ENCODE measurements around the gene MBNL1. TPM values are rescaled to one million over a fixed set of nuclear protein-coding genes. Genes with fewer than 3 reads are reported as not detected.

The MBNL1 gene
- total and polyA plus RNA-seq, 2 donors (not counting 3 experiments of a cell fraction or from before 2014, with no cell fraction given) = 179 to 362 TPM

DNA sequence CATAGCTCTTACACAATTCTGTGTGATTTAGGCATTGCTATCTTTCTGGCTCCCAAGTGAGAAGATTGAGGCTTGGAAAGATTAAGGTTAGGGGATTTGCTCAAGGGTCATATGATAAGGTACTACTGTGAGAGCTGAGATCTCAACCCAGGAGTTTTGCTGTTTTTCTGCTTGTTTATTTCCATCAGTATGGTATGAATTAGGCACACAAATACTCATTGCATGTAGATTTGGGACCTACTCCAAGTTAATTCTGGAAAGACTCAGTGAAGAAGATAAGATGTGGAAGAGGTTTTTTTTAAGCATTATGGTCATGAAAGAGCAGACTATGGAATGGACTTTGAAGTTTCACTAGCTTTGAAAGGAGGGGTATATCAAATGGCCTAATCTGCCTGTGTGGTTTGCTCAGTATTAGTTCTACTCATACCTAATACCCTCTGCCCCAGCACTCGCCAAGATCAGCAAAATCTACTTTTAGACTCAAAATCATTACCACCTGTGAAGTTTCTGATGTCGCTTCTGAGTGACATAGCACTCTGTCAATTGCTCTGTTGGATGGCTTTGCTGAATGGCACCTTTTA is 12.5 kb downstream of the MBNL1 start:
- Histone ChIP-seq H4K20me1 (replicated peaks; ENCODE audit: control insufficient read depth, extremely low read depth, insufficient read depth, low read length) (peaks cover 49% of the 10 kb centered on the region), H3K9ac (replicated peaks; ENCODE audit: extremely low read depth, insufficient read depth, low read length) (no peak overlapping the region), H3K9me1 (replicated peaks; ENCODE audit: control insufficient read depth, extremely low read depth, insufficient read depth, low read length) (no peaks in the 10 kb centered on the region), H3K79me2 (ENCODE audit: control insufficient read depth, insufficient read depth, low read length) (peaks cover 99% of the 10 kb centered on the region), H3K9me3 (replicated peaks; ENCODE audit: control insufficient read depth, insufficient read depth, low read length) (no peaks in the 10 kb centered on the region), H3K27me3 (ENCODE audit: control insufficient read depth in 2 of 2, insufficient read depth in 2 of 2, low read length in 2 of 2) (no peaks in the 10 kb centered on the region), H3K4me2 (ENCODE audit: insufficient read depth, low read length) (no peak overlapping the region), H3K4me3 (replicated peaks in 1 of 3; ENCODE audit: insufficient read depth in 1 of 3, low read depth in 1 of 3, low read length in 3 of 3) (no peak overlapping the region), H3K27ac (ENCODE audit: insufficient read depth, low read depth, low read length) (no peak overlapping the region), H2AFZ (ENCODE audit: low read depth, low read length) (no peak overlapping the region), H3K4me1 (ENCODE audit: control insufficient read depth, extremely low read depth, insufficient read depth, low read length) (peaks cover 60% of the 10 kb centered on the region), H3K36me3 (ENCODE audit: control insufficient read depth in 2 of 2, extremely low read depth in 1 of 2, insufficient read depth in 2 of 2, low read length in 2 of 2) (peaks cover 0 to 3% of the 10 kb centered on the region in 2 experiments)
- dilution Hi-C loops (cut with MboI; ENCODE audit: extremely low pct_ligation_motif_present, low sequenced_read_pairs) = no loop called here
- TF ChIP-seq POLR2AphosphoS5 (IDR thresholded peaks at IDR 0.05; ENCODE audit: insufficient read depth, low read depth, low read length) = peak; percentile 17
- TF ChIP-seq, protein P1, sequence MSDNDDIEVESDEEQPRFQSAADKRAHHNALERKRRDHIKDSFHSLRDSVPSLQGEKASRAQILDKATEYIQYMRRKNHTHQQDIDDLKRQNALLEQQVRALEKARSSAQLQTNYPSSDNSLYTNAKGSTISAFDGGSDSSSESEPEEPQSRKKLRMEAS (IDR thresholded peaks at IDR 0.05; ENCODE audit: insufficient read depth, insufficient read length) = no peak
- intact Hi-C loops (cut with micrococcal nuclease) = no loop called here
- FAIRE-seq (no peak), DNase-seq (ENCODE audit: low read depth, low spot score) (no peak)
- ChIA-PET POLR2A (interaction anchor here (0.5 to 1.1 kb wide), 2 partner anchors 12 to 13 kb away, joined by 3 read pairs; partner anchors contain the start of gene MBNL1), CTCF (interaction anchor here (0.8 to 2.0 kb wide), 6 partner anchors 8 to 209 kb away, joined by 3 to 5 read pairs (median 4); no protein-coding TSS in a partner anchor)
- BruUV-seq (replicated peaks) = no TSS peak

DNA sequence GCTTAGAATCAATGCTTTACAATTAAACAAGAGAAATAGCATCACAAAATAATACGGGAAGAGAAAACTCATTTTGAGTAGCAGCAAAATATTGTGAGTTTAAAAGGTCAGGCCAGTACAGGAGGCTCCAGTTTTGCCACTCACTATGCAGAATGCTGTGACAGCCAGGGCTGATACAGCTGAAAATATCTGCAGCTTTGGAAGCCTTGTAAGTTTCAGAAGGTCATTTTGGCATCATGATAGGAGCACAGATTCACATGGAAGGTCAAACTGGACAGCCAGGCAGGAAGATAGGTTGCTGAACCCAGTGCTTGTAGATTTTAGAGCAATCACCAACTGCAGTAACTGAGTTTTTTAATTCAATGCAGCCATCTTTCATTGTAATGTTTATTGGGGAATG is 14.1 kb downstream of the MBNL1 start:
- Histone ChIP-seq H3K9me1 (replicated peaks; ENCODE audit: control insufficient read depth, extremely low read depth, insufficient read depth, low read length) (no peaks in the 10 kb centered on the region), H3K79me2 (ENCODE audit: control insufficient read depth, insufficient read depth, low read length) (peaks cover 96% of the 10 kb centered on the region), H3K9ac (replicated peaks; ENCODE audit: extremely low read depth, insufficient read depth, low read length) (no peak overlapping the region), H3K4me3 (replicated peaks in 1 of 3; ENCODE audit: insufficient read depth in 1 of 3, low read depth in 1 of 3, low read length in 3 of 3) (no peak overlapping the region), H3K4me1 (ENCODE audit: control insufficient read depth, extremely low read depth, insufficient read depth, low read length) (peaks cover 60% of the 10 kb centered on the region), H3K27ac (ENCODE audit: insufficient read depth, low read depth, low read length) (no peak overlapping the region), H3K4me2 (ENCODE audit: insufficient read depth, low read length) (peak overlapping the region; percentile 54), H3K36me3 (ENCODE audit: control insufficient read depth in 2 of 2, extremely low read depth in 1 of 2, insufficient read depth in 2 of 2, low read length in 2 of 2) (peaks cover 0 to 3% of the 10 kb centered on the region in 2 experiments), H3K27me3 (ENCODE audit: control insufficient read depth in 2 of 2, insufficient read depth in 2 of 2, low read length in 2 of 2) (no peaks in the 10 kb centered on the region), H4K20me1 (replicated peaks; ENCODE audit: control insufficient read depth, extremely low read depth, insufficient read depth, low read length) (peaks cover 48% of the 10 kb centered on the region), H2AFZ (ENCODE audit: low read depth, low read length) (no peak overlapping the region), H3K9me3 (replicated peaks; ENCODE audit: control insufficient read depth, insufficient read depth, low read length) (no peaks in the 10 kb centered on the region)
- BruUV-seq (replicated peaks) = no TSS peak
- dilution Hi-C loops (cut with MboI; ENCODE audit: extremely low pct_ligation_motif_present, low sequenced_read_pairs) (no loop called here), intact Hi-C loops (cut with micrococcal nuclease) (no loop called here)
- no peak for TF ChIP-seq GATA2 (IDR thresholded peaks at IDR 0.05; ENCODE audit: insufficient read depth, insufficient read length, low read depth, low read length)
- TF ChIP-seq FOS (IDR thresholded peaks at IDR 0.05; ENCODE audit: borderline replicate concordance, insufficient read depth, low read length) = no peak
- TF ChIP-seq MYC (IDR thresholded peaks at IDR 0.05; ENCODE audit: low read depth, low read length) = no peak
- TF ChIP-seq POLR2A (IDR thresholded peaks at IDR 0.05; ENCODE audit: low read depth, low read length) = no peak
- TF ChIP-seq, protein P2, sequence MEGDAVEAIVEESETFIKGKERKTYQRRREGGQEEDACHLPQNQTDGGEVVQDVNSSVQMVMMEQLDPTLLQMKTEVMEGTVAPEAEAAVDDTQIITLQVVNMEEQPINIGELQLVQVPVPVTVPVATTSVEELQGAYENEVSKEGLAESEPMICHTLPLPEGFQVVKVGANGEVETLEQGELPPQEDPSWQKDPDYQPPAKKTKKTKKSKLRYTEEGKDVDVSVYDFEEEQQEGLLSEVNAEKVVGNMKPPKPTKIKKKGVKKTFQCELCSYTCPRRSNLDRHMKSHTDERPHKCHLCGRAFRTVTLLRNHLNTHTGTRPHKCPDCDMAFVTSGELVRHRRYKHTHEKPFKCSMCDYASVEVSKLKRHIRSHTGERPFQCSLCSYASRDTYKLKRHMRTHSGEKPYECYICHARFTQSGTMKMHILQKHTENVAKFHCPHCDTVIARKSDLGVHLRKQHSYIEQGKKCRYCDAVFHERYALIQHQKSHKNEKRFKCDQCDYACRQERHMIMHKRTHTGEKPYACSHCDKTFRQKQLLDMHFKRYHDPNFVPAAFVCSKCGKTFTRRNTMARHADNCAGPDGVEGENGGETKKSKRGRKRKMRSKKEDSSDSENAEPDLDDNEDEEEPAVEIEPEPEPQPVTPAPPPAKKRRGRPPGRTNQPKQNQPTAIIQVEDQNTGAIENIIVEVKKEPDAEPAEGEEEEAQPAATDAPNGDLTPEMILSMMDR (IDR thresholded peaks at IDR 0.05; ENCODE audit: extremely low read depth in 1 of 2, insufficient read depth in 1 of 2, low read depth in 1 of 2, low read length in 2 of 2) = no peak
- TF ChIP-seq JUN (IDR thresholded peaks at IDR 0.05; ENCODE audit: borderline replicate concordance, insufficient read depth, insufficient read length, low read depth) = no peak
- TF ChIP-seq POLR2AphosphoS5 (IDR thresholded peaks at IDR 0.05; ENCODE audit: insufficient read depth, low read depth, low read length) = no peak
- TF ChIP-seq, protein P1 (IDR thresholded peaks at IDR 0.05; ENCODE audit: insufficient read depth, insufficient read length) = no peak
- TF ChIP-seq EZH2 (IDR thresholded peaks at IDR 0.05; ENCODE audit: borderline replicate concordance, low read depth, low read length, severe bottlenecking) = no peak
- DNase-seq (ENCODE audit: low read depth, low spot score) (no peak), FAIRE-seq (no peak)
- CTCF ChIA-PET = interaction anchor here (1.6 to 3.1 kb wide), 3 partner anchors 9 to 161 kb away, joined by 4 to 16 read pairs (median 4); no protein-coding TSS in a partner anchor
- POLR2A ChIA-PET = interaction anchor here (0.8 kb wide), 1 partner anchor 10 kb away, joined by 3 read pairs; no protein-coding TSS in a partner anchor
